Right lobe of liver (tissue), 4 donors: ENCODE results near the gene CTSA.

Source experiments
- POLR2A ChIP-seq: fragments of 450-650 bp; IDR thresholded peaks from one replicate; pipeline ENCODE4 v1.6.1; 2017; ENCODE audit warnings: antibody characterized with exemption, mild to moderate bottlenecking
- TF ChIP-seq, protein P1 (sequence below), 4 donors: fragments of 200-600 bp in 3 of 4; fragments of 450-650 bp in 1 of 4; IDR thresholded peaks; one replicate each; pipeline versions ENCODE4 v1.5.1 to v1.8.0; 2016 to 2022; ENCODE audit warnings: antibody characterized with exemption in 4 of 4, mild to moderate bottlenecking in 2 of 4
- donor health status: DM: no; HTN: no; CAD: no.
- donor health status: DM: no; HTN: no; CAD: no.
- donor health status: DM: no; HTN: yes; CAD: no.

DNA sequence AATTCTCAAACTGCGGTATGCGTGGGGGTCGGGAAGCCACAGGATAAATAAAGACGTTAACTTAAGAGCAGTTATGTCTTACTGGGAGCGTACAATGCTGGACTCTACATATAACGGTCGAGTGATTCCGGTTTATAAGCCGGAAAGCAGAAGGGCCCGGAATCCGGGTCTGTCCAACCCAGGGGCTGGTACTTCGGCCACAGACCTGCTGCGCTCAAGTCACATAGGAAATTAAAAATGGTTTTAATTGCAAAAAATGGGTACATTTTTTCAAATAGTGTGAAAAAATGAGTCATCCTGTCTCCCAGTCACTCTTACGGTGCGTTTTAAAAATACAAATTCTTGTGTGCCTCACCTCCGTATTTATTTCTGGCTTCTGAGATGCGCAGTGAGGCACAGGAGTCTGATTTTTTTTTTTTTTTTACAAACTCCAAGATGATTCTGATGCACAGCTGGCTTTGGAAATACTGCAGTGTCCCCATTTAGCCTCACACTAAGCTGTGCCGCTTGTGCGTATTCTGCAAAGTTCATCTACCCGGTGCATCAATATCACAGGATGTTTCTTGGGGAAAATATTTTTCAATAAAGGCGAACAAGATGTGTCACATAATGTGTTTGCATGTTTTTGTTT lies 44.4 kb downstream of the CTSA start:
- TF ChIP-seq, protein P1, sequence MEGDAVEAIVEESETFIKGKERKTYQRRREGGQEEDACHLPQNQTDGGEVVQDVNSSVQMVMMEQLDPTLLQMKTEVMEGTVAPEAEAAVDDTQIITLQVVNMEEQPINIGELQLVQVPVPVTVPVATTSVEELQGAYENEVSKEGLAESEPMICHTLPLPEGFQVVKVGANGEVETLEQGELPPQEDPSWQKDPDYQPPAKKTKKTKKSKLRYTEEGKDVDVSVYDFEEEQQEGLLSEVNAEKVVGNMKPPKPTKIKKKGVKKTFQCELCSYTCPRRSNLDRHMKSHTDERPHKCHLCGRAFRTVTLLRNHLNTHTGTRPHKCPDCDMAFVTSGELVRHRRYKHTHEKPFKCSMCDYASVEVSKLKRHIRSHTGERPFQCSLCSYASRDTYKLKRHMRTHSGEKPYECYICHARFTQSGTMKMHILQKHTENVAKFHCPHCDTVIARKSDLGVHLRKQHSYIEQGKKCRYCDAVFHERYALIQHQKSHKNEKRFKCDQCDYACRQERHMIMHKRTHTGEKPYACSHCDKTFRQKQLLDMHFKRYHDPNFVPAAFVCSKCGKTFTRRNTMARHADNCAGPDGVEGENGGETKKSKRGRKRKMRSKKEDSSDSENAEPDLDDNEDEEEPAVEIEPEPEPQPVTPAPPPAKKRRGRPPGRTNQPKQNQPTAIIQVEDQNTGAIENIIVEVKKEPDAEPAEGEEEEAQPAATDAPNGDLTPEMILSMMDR (IDR thresholded peaks at IDR 0.05): no peak
- TF ChIP-seq POLR2A: no peak
